Immature natural killer cell (primary cell): ENCODE data around the gene CELF5. TPM values are rescaled to one million over a fixed set of nuclear protein-coding genes. Genes with fewer than 3 reads are reported as not detected.
"Not testable (repeated sequence)": the region's sequence is repeated elsewhere in the genome, so short reads cannot be mapped to it uniquely, and the experiment has no call there.

Experiments used
- DNase-seq, 3 donors: peaks; one replicate each; pipeline ENCODE4 v3.0.0; 2022; ENCODE audit warnings: mixed read lengths in 1 of 3
- H3K27ac Mint-ChIP-seq, 6 donors: one replicate each; pipeline ENCODE4 v1.8.0; 2020; ENCODE audit warnings: mixed read lengths in 6 of 6, mild to moderate bottlenecking in 5 of 6, inconsistent platforms in 4 of 6, moderate library complexity in 3 of 6
- H3K27me3 Mint-ChIP-seq, 3 donors: one replicate each; pipeline ENCODE4 v1.8.0; 2020 to 2021; ENCODE audit warnings: low read depth in 3 of 3, mild to moderate bottlenecking in 3 of 3, mixed read lengths in 3 of 3, moderate library complexity in 3 of 3, inconsistent platforms in 1 of 3
- H3K36me3 Mint-ChIP-seq, 3 donors: one replicate each; pipeline ENCODE4 v1.8.0; 2020; ENCODE audit warnings: mixed read lengths in 3 of 3, inconsistent platforms in 2 of 3, mild to moderate bottlenecking in 2 of 3
- H3K4me1 Mint-ChIP-seq, 2 donors: one replicate each; pipeline ENCODE4 v1.8.0; 2020; ENCODE audit warnings: inconsistent platforms in 2 of 2, mild to moderate bottlenecking in 2 of 2, mixed read lengths in 2 of 2, moderate library complexity in 1 of 2
- H3K4me3 Mint-ChIP-seq, 5 donors: one replicate each; pipeline ENCODE4 v1.8.0; 2020; ENCODE audit warnings: mild to moderate bottlenecking in 5 of 5, mixed read lengths in 5 of 5, inconsistent platforms in 3 of 5, moderate library complexity in 3 of 5
- H3K9me3 Mint-ChIP-seq, 6 donors: one replicate each; pipeline ENCODE4 v1.8.0; 2020; ENCODE audit warnings: mild to moderate bottlenecking in 6 of 6, mixed read lengths in 6 of 6, inconsistent platforms in 4 of 6, moderate library complexity in 3 of 6
- polyA plus RNA-seq, 3 donors: library from polyadenylated mRNA; unstranded; fragments of 300-500 nt; fragmentation: Illumina TruSeq; gene quantifications; one replicate each; pipeline ENCODE4 v1.2.3, GENCODE V29; 2021

Gene CELF5
- polyA plus RNA-seq, 3 donors from 2014 or later, result not detected

GRCh38 chr19:3295581-3295980 lies 71.1 kb downstream of the CELF5 start:
- no peaks in the 10 kb centered on the region for H3K4me1 Mint-ChIP-seq
- H3K27ac Mint-ChIP-seq, result no peak overlapping the region
- no peak overlapping the region for H3K4me3 Mint-ChIP-seq

GRCh38 chr19:3296034-3296433 lies 71.6 kb downstream of the CELF5 start:
- Mint-ChIP-seq H3K27me3 (peaks cover 2 to 15% (median 4%) of the 10 kb centered on the region in 3 donors), H3K9me3 (peaks cover 0 to 2% (median 0%) of the 10 kb centered on the region in 6 donors), H3K27ac (no peak overlapping the region), H3K36me3 (no peaks in the 10 kb centered on the region), H3K4me3 (no peak overlapping the region), H3K4me1 (no peaks in the 10 kb centered on the region)
- no peak for DNase-seq

More at GRCh38 chr19:3295581-3295980, 71.1 kb downstream of the CELF5 start:
- Mint-ChIP-seq H3K36me3 (no peaks in the 10 kb centered on the region), H3K9me3 (peaks cover 0 to 2% (median 0%) of the 10 kb centered on the region in 6 donors), H3K27me3 (peaks cover 2 to 15% (median 4%) of the 10 kb centered on the region in 3 donors)
- DNase-seq, result no peak

GRCh38 chr19:3296446-3296845 lies 72.0 kb downstream of the CELF5 start:
- Mint-ChIP-seq H3K27me3 (peaks cover 3 to 17% (median 4%) of the 10 kb centered on the region in 3 donors), H3K4me3 (no peak overlapping the region), H3K27ac (no peak overlapping the region), H3K36me3 (no peaks in the 10 kb centered on the region), H3K4me1 (no peaks in the 10 kb centered on the region), H3K9me3 (peaks cover 0 to 2% (median 0%) of the 10 kb centered on the region in 6 donors)
- no peak for DNase-seq

- no peak for DNase-seq
- no peak overlapping the region for H3K27ac Mint-ChIP-seq
Measured at GRCh38 chr19:3298853-3299449, 74.5 kb downstream of the CELF5 start.

GRCh38 chr19:3300566-3300965 lies 76.1 kb downstream of the CELF5 start:
- H3K9me3 Mint-ChIP-seq, H3K36me3 Mint-ChIP-seq, DNase-seq, H3K27ac Mint-ChIP-seq, H3K27me3 Mint-ChIP-seq, H3K4me3 Mint-ChIP-seq, H3K4me1 Mint-ChIP-seq: not testable (repeated sequence)

More at GRCh38 chr19:3298853-3299449, 74.5 kb downstream of the CELF5 start:
- Mint-ChIP-seq H3K9me3 (peaks cover 0 to 2% (median 0%) of the 10 kb centered on the region in 6 donors), H3K36me3 (no peaks in the 10 kb centered on the region), H3K4me3 (no peak overlapping the region), H3K27me3 (peaks cover 4 to 14% (median 6%) of the 10 kb centered on the region in 3 donors), H3K4me1 (no peaks in the 10 kb centered on the region)

GRCh38 chr19:3302755-3303154 lies 78.3 kb downstream of the CELF5 start:
- Mint-ChIP-seq H3K9me3 (peaks cover 0 to 2% (median 0%) of the 10 kb centered on the region in 6 donors), H3K4me1 (no peaks in the 10 kb centered on the region), H3K4me3 (no peak overlapping the region), H3K36me3 (no peaks in the 10 kb centered on the region), H3K27me3 (peaks cover 3 to 8% (median 6%) of the 10 kb centered on the region in 3 donors), H3K27ac (no peak overlapping the region)
- DNase-seq, result no peak

- H3K27me3 Mint-ChIP-seq, result peaks cover 0 to 6% (median 4%) of the 10 kb centered on the region in 3 donors
- H3K36me3 Mint-ChIP-seq, result peaks cover 0 to 3% (median 0%) of the 10 kb centered on the region in 3 donors
- H3K9me3 Mint-ChIP-seq, result peaks cover 0 to 1% (median 0%) of the 10 kb centered on the region in 6 donors
- no peak overlapping the region for H3K4me3 Mint-ChIP-seq
- H3K4me1 Mint-ChIP-seq, result no peaks in the 10 kb centered on the region
- no peak overlapping the region for H3K27ac Mint-ChIP-seq
- DNase-seq, result peak; percentile 56 to 64 (median 57)
Measured at GRCh38 chr19:3304871-3305423, 80.5 kb downstream of the CELF5 start.

GRCh38 chr19:3309724-3310123 lies 85.3 kb downstream of the CELF5 start:
- peaks cover 0 to 9% (median 4%) of the 10 kb centered on the region in 3 donors for H3K27me3 Mint-ChIP-seq
- H3K27ac Mint-ChIP-seq, result peak overlapping the region in 1 of 6 donors; percentile 26

GRCh38 chr19:3310280-3310679 lies 85.8 kb downstream of the CELF5 start:
- peaks cover 0 to 9% (median 4%) of the 10 kb centered on the region in 3 donors for H3K27me3 Mint-ChIP-seq
- H3K27ac Mint-ChIP-seq, result no peak overlapping the region
- H3K9me3 Mint-ChIP-seq, result peaks cover 0 to 4% (median 0%) of the 10 kb centered on the region in 6 donors
- H3K4me1 Mint-ChIP-seq, result no peaks in the 10 kb centered on the region
- DNase-seq, result no peak
- H3K4me3 Mint-ChIP-seq, result no peak overlapping the region
- peaks cover 0 to 3% (median 0%) of the 10 kb centered on the region in 3 donors for H3K36me3 Mint-ChIP-seq

More at GRCh38 chr19:3309724-3310123, 85.3 kb downstream of the CELF5 start:
- H3K36me3 Mint-ChIP-seq, result peaks cover 0 to 3% (median 0%) of the 10 kb centered on the region in 3 donors
- H3K9me3 Mint-ChIP-seq, result peaks cover 0 to 4% (median 0%) of the 10 kb centered on the region in 6 donors
- DNase-seq, result no peak
- H3K4me1 Mint-ChIP-seq, result no peaks in the 10 kb centered on the region
- no peak overlapping the region for H3K4me3 Mint-ChIP-seq

GRCh38 chr19:3310711-3311110 lies 86.2 kb downstream of the CELF5 start:
- Mint-ChIP-seq H3K36me3 (peaks cover 0 to 3% (median 0%) of the 10 kb centered on the region in 3 donors), H3K4me3 (no peak overlapping the region), H3K27ac (no peak overlapping the region), H3K4me1 (no peaks in the 10 kb centered on the region), H3K9me3 (peaks cover 0 to 4% (median 0%) of the 10 kb centered on the region in 6 donors), H3K27me3 (peaks cover 0 to 9% (median 4%) of the 10 kb centered on the region in 3 donors)
- no peak for DNase-seq

- H3K27me3 Mint-ChIP-seq, result peaks cover 2 to 10% (median 4%) of the 10 kb centered on the region in 3 donors
Measured at GRCh38 chr19:3313199-3313575, 88.7 kb downstream of the CELF5 start.

GRCh38 chr19:3314962-3315675 lies 90.7 kb downstream of the CELF5 start:
- Mint-ChIP-seq H3K27me3 (peaks cover 2 to 16% (median 4%) of the 10 kb centered on the region in 3 donors), H3K36me3 (no peaks in the 10 kb centered on the region), H3K4me1 (no peaks in the 10 kb centered on the region), H3K27ac (no peak overlapping the region), H3K4me3 (no peak overlapping the region), H3K9me3 (peaks cover 0 to 3% (median 0%) of the 10 kb centered on the region in 6 donors)
- DNase-seq, result no peak

More at GRCh38 chr19:3313199-3313575, 88.7 kb downstream of the CELF5 start:
- Mint-ChIP-seq H3K9me3 (peaks cover 0 to 3% (median 0%) of the 10 kb centered on the region in 6 donors), H3K4me1 (no peaks in the 10 kb centered on the region), H3K4me3 (no peak overlapping the region), H3K27ac (no peak overlapping the region), H3K36me3 (peaks cover 0 to 3% (median 0%) of the 10 kb centered on the region in 3 donors)
- DNase-seq, result no peak

GRCh38 chr19:3315676-3315973 lies 91.2 kb downstream of the CELF5 start:
- Mint-ChIP-seq H3K27me3 (peaks cover 2 to 14% (median 4%) of the 10 kb centered on the region in 3 donors), H3K4me1 (no peaks in the 10 kb centered on the region), H3K9me3 (peaks cover 0 to 3% (median 0%) of the 10 kb centered on the region in 6 donors), H3K36me3 (no peaks in the 10 kb centered on the region), H3K27ac (no peak overlapping the region), H3K4me3 (no peak overlapping the region)
- no peak for DNase-seq

- H3K4me1 Mint-ChIP-seq, result no peaks in the 10 kb centered on the region
- peaks cover 0 to 3% (median 0%) of the 10 kb centered on the region in 6 donors for H3K9me3 Mint-ChIP-seq
- no peaks in the 10 kb centered on the region for H3K36me3 Mint-ChIP-seq
- H3K27me3 Mint-ChIP-seq, result peaks cover 2 to 14% (median 4%) of the 10 kb centered on the region in 3 donors
- no peak overlapping the region for H3K4me3 Mint-ChIP-seq
- H3K27ac Mint-ChIP-seq, result no peak overlapping the region
- no peak for DNase-seq
Measured at GRCh38 chr19:3316132-3316648, 91.7 kb downstream of the CELF5 start.
